ENCODE measurements around the gene MYORG.

DNA sequence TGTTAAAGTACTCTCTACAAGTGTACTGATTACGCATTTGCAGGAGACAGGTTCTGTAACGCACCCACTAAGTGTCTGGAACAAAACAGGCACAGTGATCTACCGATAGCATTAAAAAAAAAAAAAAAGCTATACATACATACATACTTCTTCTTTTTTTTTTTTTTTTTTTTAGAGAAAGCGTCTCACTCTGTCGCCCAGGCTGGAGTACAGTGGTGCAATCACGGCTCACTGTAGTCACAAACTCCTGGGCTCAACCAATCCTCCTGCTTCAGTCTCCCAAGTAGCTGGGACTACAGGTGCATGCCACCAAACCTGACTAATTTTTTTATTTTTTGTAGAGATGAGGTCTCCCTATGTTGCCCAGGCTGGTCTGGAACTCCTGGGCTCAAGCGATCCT lies 55.2 kb downstream of the MYORG start:
- TF ChIP-seq, protein P1, sequence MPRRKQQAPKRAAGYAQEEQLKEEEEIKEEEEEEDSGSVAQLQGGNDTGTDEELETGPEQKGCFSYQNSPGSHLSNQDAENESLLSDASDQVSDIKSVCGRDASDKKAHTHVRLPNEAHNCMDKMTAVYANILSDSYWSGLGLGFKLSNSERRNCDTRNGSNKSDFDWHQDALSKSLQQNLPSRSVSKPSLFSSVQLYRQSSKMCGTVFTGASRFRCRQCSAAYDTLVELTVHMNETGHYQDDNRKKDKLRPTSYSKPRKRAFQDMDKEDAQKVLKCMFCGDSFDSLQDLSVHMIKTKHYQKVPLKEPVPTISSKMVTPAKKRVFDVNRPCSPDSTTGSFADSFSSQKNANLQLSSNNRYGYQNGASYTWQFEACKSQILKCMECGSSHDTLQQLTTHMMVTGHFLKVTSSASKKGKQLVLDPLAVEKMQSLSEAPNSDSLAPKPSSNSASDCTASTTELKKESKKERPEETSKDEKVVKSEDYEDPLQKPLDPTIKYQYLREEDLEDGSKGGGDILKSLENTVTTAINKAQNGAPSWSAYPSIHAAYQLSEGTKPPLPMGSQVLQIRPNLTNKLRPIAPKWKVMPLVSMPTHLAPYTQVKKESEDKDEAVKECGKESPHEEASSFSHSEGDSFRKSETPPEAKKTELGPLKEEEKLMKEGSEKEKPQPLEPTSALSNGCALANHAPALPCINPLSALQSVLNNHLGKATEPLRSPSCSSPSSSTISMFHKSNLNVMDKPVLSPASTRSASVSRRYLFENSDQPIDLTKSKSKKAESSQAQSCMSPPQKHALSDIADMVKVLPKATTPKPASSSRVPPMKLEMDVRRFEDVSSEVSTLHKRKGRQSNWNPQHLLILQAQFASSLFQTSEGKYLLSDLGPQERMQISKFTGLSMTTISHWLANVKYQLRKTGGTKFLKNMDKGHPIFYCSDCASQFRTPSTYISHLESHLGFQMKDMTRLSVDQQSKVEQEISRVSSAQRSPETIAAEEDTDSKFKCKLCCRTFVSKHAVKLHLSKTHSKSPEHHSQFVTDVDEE (CRISPR knock-in tag; IDR thresholded peaks at IDR 0.05): no peak
- TF ChIP-seq ISL1 (CRISPR knock-in tag; IDR thresholded peaks at IDR 0.05) (no peak), ZFP30 (CRISPR knock-in tag; IDR thresholded peaks at IDR 0.05) (no peak), ZFP3 (CRISPR knock-in tag; IDR thresholded peaks at IDR 0.05) (no peak), ZC3H10 (CRISPR knock-in tag; IDR thresholded peaks at IDR 0.05) (no peak), RARB (CRISPR knock-in tag; IDR thresholded peaks at IDR 0.05) (no peak), BACH2 (CRISPR knock-in tag; IDR thresholded peaks at IDR 0.05; ENCODE audit: borderline replicate concordance) (no peak), TCF4 (CRISPR knock-in tag; IDR thresholded peaks at IDR 0.05; ENCODE audit: borderline replicate concordance) (no peak), ARNTL (CRISPR knock-in tag; IDR thresholded peaks at IDR 0.05; ENCODE audit: borderline replicate concordance, low read depth) (no peak), ZNF70 (CRISPR knock-in tag; IDR thresholded peaks at IDR 0.05) (no peak), CSDC2 (CRISPR knock-in tag; IDR thresholded peaks at IDR 0.05) (no peak), ZNF8 (CRISPR knock-in tag; IDR thresholded peaks at IDR 0.05) (no peak)
- TF ChIP-seq, protein P2, sequence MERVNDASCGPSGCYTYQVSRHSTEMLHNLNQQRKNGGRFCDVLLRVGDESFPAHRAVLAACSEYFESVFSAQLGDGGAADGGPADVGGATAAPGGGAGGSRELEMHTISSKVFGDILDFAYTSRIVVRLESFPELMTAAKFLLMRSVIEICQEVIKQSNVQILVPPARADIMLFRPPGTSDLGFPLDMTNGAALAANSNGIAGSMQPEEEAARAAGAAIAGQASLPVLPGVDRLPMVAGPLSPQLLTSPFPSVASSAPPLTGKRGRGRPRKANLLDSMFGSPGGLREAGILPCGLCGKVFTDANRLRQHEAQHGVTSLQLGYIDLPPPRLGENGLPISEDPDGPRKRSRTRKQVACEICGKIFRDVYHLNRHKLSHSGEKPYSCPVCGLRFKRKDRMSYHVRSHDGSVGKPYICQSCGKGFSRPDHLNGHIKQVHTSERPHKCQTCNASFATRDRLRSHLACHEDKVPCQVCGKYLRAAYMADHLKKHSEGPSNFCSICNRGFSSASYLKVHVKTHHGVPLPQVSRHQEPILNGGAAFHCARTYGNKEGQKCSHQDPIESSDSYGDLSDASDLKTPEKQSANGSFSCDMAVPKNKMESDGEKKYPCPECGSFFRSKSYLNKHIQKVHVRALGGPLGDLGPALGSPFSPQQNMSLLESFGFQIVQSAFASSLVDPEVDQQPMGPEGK (CRISPR knock-in tag; IDR thresholded peaks at IDR 0.05; ENCODE audit: borderline replicate concordance): no peak
- TF ChIP-seq, protein P3, sequence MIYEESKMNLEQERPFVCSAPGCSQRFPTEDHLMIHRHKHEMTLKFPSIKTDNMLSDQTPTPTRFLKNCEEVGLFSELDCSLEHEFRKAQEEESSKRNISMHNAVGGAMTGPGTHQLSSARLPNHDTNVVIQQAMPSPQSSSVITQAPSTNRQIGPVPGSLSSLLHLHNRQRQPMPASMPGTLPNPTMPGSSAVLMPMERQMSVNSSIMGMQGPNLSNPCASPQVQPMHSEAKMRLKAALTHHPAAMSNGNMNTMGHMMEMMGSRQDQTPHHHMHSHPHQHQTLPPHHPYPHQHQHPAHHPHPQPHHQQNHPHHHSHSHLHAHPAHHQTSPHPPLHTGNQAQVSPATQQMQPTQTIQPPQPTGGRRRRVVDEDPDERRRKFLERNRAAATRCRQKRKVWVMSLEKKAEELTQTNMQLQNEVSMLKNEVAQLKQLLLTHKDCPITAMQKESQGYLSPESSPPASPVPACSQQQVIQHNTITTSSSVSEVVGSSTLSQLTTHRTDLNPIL (CRISPR knock-in tag; IDR thresholded peaks at IDR 0.05; ENCODE audit: low read depth): no peak
